ENCODE data around the gene NEU4. TPM values are rescaled to one million over a fixed set of nuclear protein-coding genes. Genes with fewer than 3 reads are reported as not detected.

Gene NEU4
- total RNA-seq, 1 experiment from 2014 or later: 0.70 TPM

DNA sequence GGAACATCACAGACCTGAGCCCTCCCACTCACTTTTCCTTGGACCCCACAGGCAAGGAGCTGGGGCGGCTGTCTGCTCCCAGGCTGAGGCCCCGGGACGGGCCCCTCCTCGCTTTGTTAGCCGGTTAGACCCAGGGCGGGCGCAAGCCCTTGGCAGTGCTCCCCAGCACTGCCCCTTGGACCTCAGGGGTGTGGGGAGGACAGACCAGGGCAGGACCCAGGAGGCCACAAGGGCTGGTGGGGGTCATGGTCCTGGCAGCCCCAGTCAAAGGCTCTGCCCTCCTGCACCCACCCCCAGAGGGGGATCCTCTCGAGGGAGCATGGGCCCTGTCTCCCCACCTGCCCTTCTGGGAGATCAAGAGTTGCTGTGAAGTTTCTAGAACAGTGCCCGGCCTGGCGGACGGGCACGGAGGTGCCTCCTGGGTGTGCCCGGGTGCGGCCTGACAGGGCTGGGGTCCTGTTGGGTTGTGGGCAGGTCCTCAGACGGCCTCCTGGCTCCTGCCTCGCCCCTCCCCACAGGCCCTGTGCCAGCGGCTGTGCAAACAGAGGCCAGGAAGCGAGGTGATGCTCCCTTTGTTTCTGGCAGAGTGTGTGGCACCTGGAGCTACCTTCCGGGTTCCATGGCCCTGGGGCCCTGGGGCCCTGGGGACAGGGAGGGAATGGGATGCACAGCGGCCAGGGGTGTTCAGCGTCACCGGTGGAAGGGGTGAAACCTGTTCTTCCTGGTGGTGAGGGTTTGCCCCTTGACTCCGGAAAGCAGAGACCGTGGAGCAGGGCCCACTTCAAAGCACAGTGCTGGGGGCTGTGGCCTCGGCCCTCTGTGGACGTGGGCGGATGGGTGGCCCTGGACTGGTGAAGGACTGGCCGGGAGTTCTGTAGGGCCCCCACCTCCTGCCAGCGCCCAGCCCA is 35.2 kb upstream of the NEU4 start:
- no CpG with 5 or more reads among the region's 29 CpGs for WGBS (ENCODE audit: extremely low coverage, insufficient read length, low lambda C conversion rate)

More for the DNA sequence above, 35.2 kb upstream of the NEU4 start:
- Histone ChIP-seq H4K5ac (ENCODE audit: insufficient read length, low read depth, low read length) (no peak overlapping the region), H3K23ac (ENCODE audit: insufficient read length, low read depth, low read length) (no peak overlapping the region), H3K9me3 (ENCODE audit: control insufficient read depth, low read depth, low read length) (no peaks in the 10 kb centered on the region), H3K18ac (ENCODE audit: insufficient read length, low read depth, low read length) (no peak overlapping the region), H3K14ac (ENCODE audit: insufficient read depth, low read length) (no peak overlapping the region; the same call in 1 of the 2 replicates), H3K56ac (ENCODE audit: insufficient read length, low read depth, low read length) (no peak overlapping the region), H2BK5ac (ENCODE audit: insufficient read length, low read length) (no peak overlapping the region), H4K91ac (ENCODE audit: insufficient read length, low read depth, low read length) (no peak overlapping the region), H2BK120ac (ENCODE audit: low read depth, low read length, poor library complexity, severe bottlenecking) (no peak overlapping the region), H2BK12ac (ENCODE audit: insufficient read length, low read depth, low read length) (no peak overlapping the region), H3K9ac (ENCODE audit: extremely low read depth, insufficient read length, low read length) (no peak overlapping the region), H2AK5ac (ENCODE audit: insufficient read length, low read length) (no peak overlapping the region), H4K8ac (replicated peaks; ENCODE audit: insufficient read length, low read depth, low read length) (no peak overlapping the region), H3K79me1 (ENCODE audit: insufficient read depth, low read depth, low read length, poor library complexity, severe bottlenecking) (no peaks in the 10 kb centered on the region), H2BK15ac (ENCODE audit: low read depth, low read length) (no peak overlapping the region), H2BK20ac (ENCODE audit: low read depth, low read length, poor library complexity, severe bottlenecking) (no peak overlapping the region), H3T11ph (ENCODE audit: low read length) (no peak overlapping the region), H2AFZ (ENCODE audit: low read length) (no peak overlapping the region), H3K4me2 (ENCODE audit: insufficient read depth, insufficient read length, low read length) (no peak overlapping the region), H3K27ac (ENCODE audit: insufficient read length, low read depth, low read length) (no peak overlapping the region), H3K4ac (ENCODE audit: low read depth, low read length) (no peak overlapping the region), H4K20me1 (ENCODE audit: control insufficient read depth, insufficient read depth, insufficient read length) (no peaks in the 10 kb centered on the region), H3K4me1 (ENCODE audit: insufficient read depth, low read length) (no peaks in the 10 kb centered on the region), H3K79me2 (ENCODE audit: insufficient read depth, low read length) (no peaks in the 10 kb centered on the region), H3K23me2 (ENCODE audit: insufficient read length, low read depth, low read length, poor library complexity, severe bottlenecking) (peaks cover 3% of the 10 kb centered on the region), H3K27me3 (ENCODE audit: insufficient read depth, low read length) (no peaks in the 10 kb centered on the region)
- Mint-ChIP-seq H3K4me3 (no peak overlapping the region), H3K27ac (no peak overlapping the region; a peak in 1 of 7 replicates), H3K4me1 (peaks cover 28 to 54% of the 10 kb centered on the region in 2 experiments), H3K27me3 (ENCODE audit: low read depth) (peaks cover 2% of the 10 kb centered on the region), H3K9me3 (peaks cover 4 to 6% of the 10 kb centered on the region in 2 experiments; a peak in 4 of 5 replicates), H3K36me3 (ENCODE audit: insufficient read depth in 1 of 3, low read depth in 3 of 3) (peaks cover 0 to under 1% (median 0%) of the 10 kb centered on the region in 3 experiments; a peak in 1 of 7 replicates)
- DNase-seq: no peak
- TF ChIP-seq, protein P1, sequence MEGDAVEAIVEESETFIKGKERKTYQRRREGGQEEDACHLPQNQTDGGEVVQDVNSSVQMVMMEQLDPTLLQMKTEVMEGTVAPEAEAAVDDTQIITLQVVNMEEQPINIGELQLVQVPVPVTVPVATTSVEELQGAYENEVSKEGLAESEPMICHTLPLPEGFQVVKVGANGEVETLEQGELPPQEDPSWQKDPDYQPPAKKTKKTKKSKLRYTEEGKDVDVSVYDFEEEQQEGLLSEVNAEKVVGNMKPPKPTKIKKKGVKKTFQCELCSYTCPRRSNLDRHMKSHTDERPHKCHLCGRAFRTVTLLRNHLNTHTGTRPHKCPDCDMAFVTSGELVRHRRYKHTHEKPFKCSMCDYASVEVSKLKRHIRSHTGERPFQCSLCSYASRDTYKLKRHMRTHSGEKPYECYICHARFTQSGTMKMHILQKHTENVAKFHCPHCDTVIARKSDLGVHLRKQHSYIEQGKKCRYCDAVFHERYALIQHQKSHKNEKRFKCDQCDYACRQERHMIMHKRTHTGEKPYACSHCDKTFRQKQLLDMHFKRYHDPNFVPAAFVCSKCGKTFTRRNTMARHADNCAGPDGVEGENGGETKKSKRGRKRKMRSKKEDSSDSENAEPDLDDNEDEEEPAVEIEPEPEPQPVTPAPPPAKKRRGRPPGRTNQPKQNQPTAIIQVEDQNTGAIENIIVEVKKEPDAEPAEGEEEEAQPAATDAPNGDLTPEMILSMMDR (conservative IDR thresholded peaks at IDR 0.05): no peak
